GM19397 (cell line): ENCODE results near the gene ISM1.

Experiments
- ATAC-seq: cut with Tn5 transposase; IDR thresholded peaks from one replicate; pipeline ENCODE4 v1.9.1; 2021; ENCODE audit warnings: mild to moderate bottlenecking, moderate library complexity; ENCODE audit not compliant: unreplicated experiment

Gene ISM1

GRCh38 chr20:13340088-13340487 lies 119.0 kb downstream of the ISM1 start:
- ATAC-seq, result no peak

GRCh38 chr20:13341737-13342393 lies 120.8 kb downstream of the ISM1 start:
- no peak for ATAC-seq

DNA sequence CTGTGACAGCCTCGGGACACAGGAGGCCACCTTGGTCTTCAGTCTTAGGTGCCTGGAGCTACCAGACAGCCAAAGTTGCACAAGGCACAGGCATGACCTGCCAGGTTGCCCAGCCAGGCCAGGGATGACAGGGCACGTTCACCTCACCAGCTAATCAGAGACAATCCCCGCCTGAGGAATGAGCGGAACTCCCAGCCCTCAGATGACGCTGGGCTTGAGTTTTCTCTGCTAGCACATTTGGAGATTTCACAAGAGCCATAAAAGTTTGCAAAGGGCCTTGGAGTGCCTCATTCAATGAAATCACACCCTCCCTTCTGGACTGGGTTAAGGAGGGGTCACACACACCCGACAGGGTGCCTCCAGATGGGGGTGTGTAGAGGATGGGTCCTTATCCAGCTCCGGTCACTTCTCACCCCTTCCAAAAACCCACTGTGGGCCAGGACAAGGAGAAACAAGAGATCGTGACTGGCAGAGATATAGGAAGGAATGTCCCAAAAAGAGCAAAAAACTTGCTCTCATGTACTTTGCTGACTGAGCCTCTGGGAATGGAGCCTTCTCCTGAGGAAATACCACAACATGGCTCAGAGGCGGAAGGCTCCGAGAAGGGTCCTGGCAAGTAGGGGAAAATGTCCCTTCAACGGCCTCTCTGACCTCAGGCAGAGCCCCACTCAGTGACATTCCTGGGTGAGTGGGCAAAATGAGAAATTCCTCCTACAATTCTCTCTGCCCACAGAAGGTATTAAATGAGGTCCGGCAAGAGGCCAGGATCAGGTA lies 121.6 kb downstream of the ISM1 start:
- no peak for ATAC-seq

GRCh38 chr20:13344671-13345070 lies 123.6 kb downstream of the ISM1 start:
- no peak for ATAC-seq

GRCh38 chr20:13348311-13349234 lies 127.5 kb downstream of the ISM1 start:
- no peak for ATAC-seq

- no peak for ATAC-seq
Measured at GRCh38 chr20:13349235-13349604, 128.1 kb downstream of the ISM1 start.
